SKM-1 (cell line): ENCODE results near the gene IQSEC1.

Experiments
- DNase-seq: peaks from one replicate; lab custom pipeline; 2025; ENCODE audit not compliant: unreplicated experiment; lab: John Stamatoyannopoulos, UW

Gene IQSEC1

GRCh38 chr3:13107661-13108060 is 34.4 kb upstream of the IQSEC1 start:
- DNase-seq = no peak

DNA sequence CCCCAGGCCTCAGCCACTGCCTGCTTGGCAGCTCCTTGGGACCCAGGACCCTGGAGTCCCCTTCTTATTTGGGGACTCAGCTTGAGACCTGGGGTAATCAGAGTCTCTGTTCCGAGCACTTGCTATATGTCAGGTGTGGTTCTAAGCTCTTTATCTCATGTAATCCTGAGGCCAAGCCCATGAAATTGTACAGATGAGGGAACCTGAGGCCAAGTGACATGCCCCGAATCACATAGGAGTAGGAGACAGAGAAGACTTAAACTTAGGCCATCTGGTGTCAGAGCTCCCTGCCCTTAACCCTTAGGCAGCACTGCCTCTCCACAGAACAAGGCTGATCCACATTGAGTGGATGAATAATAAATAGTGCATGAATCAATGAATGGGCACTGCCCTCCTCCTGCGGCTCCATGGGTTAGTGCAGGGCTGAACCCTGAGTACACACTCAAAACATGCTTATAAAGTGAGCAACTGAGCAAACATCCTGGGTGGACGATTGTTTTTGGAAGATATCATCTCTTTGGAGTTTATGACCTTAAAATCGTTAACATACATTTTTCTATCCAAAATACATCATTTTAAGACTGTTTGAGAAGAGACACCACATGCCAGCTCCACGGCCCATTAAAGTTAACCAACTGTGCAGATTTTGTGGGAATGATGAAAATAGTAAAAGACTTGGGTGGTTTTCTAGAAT is 33.2 kb upstream of the IQSEC1 start:
- no peak for DNase-seq

GRCh38 chr3:13105896-13106250 is 32.6 kb upstream of the IQSEC1 start:
- no peak for DNase-seq

- no peak for DNase-seq
Observed at GRCh38 chr3:13105181-13105895, 32.1 kb upstream of the IQSEC1 start.

GRCh38 chr3:13104511-13104910 is 31.3 kb upstream of the IQSEC1 start:
- DNase-seq = no peak

GRCh38 chr3:13103416-13104058 is 30.3 kb upstream of the IQSEC1 start:
- DNase-seq = no peak

- DNase-seq = no peak
Observed at GRCh38 chr3:13102386-13103345, 29.4 kb upstream of the IQSEC1 start.

DNA sequence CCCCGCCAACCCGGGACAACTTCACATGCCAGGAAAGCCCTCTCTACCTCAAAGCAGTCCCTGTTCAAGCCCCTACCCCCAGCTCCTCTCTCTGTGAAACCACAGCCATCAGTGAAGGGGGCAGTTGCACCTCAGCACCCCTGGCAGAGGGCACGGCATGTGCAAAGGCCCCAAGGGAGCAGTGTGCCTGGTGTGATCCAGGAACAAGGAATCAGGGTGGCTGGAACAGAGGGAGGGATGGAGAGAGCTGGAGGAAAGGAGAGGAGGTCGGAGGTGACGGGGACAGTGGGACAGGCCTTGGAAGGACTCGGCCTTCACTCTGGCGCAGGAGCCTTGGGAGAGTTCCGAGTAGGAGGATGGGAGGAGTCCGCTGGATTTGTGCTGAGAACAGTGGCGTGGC is 26.5 kb upstream of the IQSEC1 start:
- no peak for DNase-seq

DNA sequence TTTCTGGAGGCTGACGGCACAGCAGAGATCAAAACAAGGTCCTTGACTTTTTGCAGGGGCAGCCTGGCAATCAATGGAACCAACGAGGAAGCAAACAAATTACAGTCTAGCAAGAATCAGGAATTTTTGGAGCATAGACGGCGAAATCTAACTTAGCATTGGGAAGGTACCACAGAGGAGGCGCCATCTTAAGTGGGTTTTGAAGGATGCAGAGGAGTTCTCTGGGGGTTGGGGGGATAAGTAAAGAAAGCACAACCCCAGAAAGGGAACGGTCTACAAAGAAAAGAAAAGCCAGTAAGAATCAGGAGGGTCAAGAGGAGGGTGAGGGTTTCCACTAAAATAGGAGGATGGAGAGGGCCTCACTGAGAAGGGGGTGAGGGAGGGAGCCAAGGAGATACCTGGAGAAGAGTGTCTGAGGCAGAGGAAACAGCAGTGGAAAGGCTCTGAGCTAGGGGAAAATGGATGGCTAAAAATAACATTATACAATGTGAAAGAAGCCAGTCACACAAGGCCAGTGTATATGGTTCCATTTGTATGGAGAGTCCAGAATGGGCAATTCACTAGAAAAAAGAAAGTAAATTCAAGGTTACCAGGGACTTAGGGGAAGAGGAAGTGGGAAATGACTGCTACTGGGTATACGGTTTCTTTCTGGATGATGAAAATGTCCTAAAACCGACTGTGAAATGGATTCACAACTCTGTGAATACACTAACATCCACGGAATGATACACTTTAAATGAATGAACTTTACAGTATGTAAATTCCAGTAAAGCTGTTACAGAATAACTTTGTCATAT is 25.2 kb upstream of the IQSEC1 start:
- peak; percentile 45 for DNase-seq

DNA sequence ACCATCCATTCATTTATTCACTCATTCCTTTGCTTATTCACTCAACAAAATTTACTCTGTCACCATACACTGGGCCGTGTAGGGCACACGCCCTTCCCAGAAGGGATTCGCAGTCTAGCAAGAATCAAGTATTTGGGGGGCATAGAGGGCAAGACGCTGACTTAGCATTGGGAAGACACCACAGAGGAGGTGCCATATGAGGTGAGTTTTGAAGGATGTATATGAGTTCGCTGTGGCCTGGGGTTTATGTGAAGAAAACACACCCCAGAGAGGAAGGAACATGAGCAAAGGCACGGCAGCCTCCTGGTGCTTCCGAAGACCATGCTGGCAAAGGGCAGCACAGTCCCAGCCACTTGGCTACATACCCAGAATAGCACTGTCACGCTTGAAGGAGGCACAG is 23.1 kb upstream of the IQSEC1 start:
- no peak for DNase-seq

- no peak for DNase-seq
Observed at GRCh38 chr3:13095408-13095937, 22.2 kb upstream of the IQSEC1 start.

GRCh38 chr3:13093687-13094086 is 20.5 kb upstream of the IQSEC1 start:
- DNase-seq = no peak

DNA sequence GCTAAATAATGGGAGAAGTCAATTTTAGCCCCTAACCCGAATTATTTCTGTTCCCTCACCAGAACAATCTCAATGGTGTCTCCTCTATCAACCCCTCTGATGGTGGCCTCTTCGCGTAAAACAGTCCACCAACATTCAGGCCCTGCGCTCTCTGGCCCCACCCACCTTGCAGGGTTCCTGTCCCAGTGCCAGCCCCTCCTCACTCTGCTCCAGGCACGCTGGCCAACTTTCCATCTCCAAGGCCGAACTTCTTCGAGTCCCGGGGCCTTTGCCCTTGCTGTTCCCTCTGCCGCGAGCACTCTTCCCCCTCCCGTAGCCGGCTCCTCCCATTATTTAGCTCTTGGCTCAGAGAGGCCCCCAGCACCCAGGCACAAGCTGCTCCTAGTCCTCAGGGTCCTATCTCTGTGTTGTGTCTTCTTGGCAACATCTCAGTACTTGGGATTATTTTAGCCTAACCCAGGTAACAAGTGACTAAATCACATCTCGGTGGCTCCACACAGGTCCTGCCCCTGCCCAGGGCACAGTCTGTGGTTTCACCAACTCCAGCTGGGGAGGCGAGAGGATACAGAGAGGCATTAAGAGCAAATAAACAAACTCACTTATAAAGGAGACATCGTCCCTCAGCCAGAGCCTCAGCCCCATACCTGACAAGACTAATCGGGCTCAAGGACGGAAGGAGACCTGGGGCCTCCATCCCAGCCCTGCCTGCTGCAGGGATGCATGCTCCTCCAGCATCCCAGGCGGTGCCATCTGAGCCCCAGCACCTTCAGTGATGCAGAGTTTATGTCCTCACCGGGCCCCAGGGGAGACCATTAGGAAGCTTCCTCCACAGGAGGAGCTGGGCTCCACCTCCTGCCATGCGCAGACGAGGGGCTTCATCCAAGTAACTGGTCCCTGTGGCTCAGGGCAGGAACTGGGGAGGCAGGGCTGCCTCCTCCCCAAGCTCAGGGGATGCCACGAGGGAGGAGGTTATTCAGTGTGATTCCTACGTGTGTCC is 19.7 kb upstream of the IQSEC1 start:
- DNase-seq = no peak

- DNase-seq = peak; percentile 73
Observed at GRCh38 chr3:13091898-13092611, 18.8 kb upstream of the IQSEC1 start.

DNA sequence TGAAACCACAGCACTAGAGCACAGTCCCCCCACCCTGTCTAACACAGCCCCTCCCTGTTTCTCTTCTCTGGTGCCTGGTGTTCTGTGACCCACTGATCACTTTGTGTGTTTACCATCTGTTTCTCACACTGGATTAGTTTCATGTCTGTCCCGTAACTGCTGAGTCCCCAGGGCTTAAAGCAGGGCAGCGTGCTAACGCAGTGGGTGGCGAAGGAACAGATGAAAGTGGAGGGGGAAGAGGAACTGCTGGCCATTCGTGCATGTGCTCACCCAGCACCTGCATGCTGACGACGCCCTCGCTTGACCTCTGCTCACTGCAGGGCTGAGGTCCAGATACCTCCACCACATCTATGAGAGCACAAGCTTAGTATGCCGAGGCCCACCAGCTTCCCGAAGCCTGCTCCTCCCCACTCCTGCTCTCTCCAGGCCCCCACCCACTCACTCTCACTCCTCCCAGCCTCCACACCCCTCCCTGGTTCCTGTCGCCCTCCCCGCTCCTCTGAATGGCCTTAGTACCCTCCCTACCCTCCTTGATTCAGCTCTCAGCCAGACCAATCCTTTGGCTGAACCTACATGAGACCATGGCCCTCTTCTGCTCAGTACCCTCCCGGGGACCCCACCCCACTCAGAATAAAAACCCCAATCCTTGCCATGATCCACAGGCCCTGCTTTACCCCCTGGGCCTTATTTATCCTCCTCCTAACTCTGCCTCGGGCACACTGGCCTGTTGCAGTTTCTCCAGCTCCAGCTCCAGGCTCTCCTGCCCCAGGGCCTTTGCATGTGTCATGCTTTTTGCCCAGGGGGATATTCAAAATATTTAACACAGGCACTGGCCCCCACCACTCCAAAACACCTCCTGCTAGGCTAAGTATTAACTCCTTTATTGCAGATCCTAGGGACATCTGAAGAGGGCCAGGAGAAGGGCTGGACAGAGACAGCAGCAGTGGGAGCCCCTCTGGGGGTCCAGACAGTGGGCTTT is 15.1 kb upstream of the IQSEC1 start:
- no peak for DNase-seq

DNA sequence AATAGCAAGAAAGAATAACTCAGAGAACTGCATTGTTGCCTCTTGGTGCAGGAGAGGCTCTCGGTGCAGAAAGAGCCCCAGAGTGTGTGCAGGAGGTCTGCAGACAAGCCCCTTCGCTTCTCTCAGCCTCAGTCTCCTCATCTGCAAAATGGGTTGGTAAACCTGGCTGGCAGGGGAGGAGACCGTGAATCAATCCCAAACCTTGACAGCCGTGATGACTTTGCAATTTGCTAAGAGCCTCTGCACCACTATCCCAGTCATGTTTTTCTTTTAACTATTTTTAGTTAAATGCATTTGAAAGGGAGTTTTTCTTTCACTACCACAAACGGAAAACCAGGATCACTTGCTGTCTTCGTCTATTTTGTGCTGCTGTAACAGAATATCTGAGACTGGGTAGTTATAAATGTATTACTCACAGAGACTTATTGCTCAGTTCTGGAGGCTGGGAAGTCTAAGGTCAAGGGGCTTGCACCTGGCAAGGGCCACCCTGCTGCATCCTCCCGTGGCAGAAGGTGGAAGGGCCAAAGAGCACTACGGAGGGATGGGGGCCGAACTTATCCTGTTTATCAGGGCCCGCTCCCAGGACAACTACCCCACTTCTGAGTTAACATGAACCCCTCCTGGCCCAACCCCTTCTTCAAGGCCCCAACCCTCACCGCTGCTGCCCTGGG is 14.2 kb upstream of the IQSEC1 start:
- no peak for DNase-seq
